Esophagus squamous epithelium (tissue), 4 donors: ENCODE results near the gene ATP5F1B.

ENCODE experiments used
- CTCF ChIP-seq, 6 experiments: fragments of 450-650 bp in 4 of 6; fragments of 200-600 bp in 2 of 6; sonication (generic) in 2 of 6; IDR thresholded peaks; one replicate each; pipeline ENCODE4 v1.5.1; 2016 to 2019; ENCODE audit warnings: antibody characterized with exemption in 6 of 6, mild to moderate bottlenecking in 4 of 6, moderate library complexity in 4 of 6
- POLR2A ChIP-seq, 4 donors: fragments of 450-650 bp; IDR thresholded peaks; one replicate each; pipeline ENCODE4 v1.6.1; 2017; ENCODE audit warnings: antibody characterized with exemption in 4 of 4, mild to moderate bottlenecking in 4 of 4, moderate library complexity in 3 of 4

DNA sequence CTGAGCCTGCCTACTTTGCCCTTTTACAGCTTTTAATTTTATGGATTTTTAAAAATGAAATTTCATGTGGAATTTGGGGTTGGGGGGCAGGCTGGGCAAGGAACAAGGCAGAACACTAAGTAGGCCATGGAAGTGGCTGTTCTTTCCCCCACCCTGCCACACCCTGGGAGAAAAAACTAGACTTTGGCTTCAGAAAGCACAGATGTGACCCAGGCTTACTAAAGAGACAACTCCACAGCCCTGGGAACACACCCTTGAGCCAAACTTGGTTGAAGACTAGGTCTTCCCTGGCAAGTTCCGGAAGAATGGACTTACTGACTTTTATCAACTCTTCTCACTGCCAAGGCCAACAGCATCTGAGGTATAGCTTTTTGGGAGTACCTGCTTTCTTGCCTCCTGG, 56.0 kb downstream of the ATP5F1B start:
- TF ChIP-seq CTCF (IDR thresholded peaks at IDR 0.05) (no peak), POLR2A (IDR thresholded peaks at IDR 0.05) (no peak)
